HG03103 (cell line): ENCODE results near the gene SOCS3.

Source experiments
- ATAC-seq: cut with Tn5 transposase; IDR thresholded peaks from one replicate; pipeline ENCODE4 v1.9.1; 2021; ENCODE audit warnings: low read depth; ENCODE audit not compliant: unreplicated experiment

SOCS3 gene

GRCh38 chr17:78368854-78369495 is 9.1 kb upstream of the SOCS3 start:
- no peak for ATAC-seq

DNA sequence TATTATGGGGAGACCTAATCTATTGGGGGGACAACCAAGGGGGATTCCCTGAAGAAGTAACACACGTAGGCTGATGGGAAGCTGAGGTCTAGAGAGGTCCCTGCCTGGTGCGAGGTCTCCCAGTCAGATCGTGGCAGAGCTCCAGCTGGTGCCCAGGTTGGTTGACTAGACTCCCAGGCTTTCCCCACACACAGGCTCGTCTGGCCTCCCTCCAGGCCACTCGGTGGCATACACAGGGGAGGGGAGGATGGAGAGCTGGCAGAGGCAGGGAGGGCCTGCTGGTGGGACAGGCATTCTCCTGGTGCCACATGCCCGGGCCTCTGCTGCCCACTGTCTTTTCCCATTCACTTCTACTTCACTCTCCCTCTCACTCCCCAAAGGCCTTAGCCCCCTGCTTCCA is 8.5 kb upstream of the SOCS3 start:
- no peak for ATAC-seq

DNA sequence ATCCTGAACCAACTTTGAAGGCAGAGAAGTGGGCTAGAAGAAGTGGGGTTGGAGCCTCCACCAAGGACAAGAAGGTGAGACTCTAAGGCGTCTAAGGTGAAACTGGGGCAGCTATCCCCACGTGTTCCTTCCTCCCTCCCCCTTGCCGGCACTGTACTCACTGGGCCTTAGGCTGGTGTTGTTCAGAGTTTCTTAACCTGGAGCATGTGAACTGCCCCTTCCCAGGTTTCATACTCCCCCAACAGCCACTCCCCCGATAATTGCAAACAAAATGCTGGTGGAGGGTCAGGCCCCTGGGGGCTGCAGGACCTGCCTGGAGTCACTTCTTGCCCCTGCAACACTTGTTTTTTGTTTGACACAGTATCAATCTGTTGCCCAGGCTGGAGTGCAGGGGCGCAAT is 7.3 kb upstream of the SOCS3 start:
- no peak for ATAC-seq

GRCh38 chr17:78366109-78366848 is 6.4 kb upstream of the SOCS3 start:
- ATAC-seq: no peak

GRCh38 chr17:78365561-78366108 is 5.8 kb upstream of the SOCS3 start:
- no peak for ATAC-seq

GRCh38 chr17:78364436-78365281 is 4.8 kb upstream of the SOCS3 start:
- ATAC-seq: no peak

DNA sequence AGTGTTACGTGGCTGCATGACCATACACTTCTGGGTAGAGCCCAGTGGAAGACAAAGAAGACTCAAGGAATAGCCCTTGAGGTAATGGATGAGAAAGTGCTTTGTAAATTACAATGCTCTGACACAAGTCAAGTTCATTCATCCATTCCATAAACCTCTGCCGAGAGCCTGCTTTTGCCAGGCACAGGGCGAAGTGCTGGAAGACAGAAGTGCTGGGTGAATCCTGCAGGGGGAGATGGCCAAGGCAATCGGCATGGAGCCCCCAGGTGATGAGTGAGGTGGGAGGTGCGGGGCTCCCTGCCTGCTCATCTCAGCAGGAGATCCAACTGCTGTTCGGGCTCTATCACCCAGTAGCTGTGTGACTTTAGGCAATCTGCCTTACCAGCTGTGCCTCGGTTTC is 2.8 kb upstream of the SOCS3 start:
- no peak for ATAC-seq

DNA sequence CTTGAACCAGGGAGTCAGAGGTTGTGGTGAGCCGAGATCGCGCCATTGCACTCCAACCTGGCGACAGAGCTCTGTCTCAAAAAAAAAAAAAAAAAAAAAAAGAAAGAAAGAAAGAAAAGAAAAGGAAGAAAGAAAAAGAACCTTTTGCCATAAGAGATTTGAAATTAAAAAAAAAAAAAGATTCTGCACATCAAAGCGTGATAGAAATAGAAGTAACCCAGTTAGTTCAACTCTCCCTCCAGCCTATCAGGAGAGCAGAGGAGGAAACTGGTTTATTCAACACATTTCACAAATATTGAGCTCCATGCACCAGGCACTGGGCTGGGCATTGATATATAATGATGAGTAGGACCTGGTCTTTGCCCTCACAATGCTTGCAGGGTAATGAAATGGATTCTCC is 2.4 kb upstream of the SOCS3 start:
- ATAC-seq: no peak

DNA sequence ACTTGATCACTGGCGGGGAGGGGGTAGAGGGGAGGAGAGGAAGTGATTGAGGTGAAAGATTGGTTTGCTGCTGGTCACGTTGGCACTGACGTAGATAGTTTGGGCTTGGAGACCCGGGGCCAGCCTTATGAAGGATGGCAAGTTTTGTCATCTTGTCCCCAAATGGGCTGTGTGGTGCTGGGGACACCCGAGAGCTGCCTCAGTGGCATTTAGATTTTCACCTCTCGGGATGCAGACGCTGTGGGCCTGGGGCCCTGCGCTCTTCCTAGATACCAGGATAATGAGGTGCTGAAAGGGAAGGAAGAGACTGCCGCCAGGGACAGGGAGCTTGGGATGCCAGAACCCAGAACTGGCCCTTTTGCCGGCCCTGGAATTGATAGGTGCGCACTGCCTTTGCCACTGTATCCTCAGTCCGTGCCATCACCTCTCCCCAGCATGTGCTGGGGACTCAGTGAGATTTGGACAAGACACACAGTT is 1.4 kb upstream of the SOCS3 start:
- ATAC-seq: no peak

GRCh38 chr17:78360371-78361224 is 721 bp upstream of the SOCS3 start:
- no peak for ATAC-seq

GRCh38 chr17:78359321-78359996 is 418 bp downstream of the SOCS3 start:
- ATAC-seq: no peak

DNA sequence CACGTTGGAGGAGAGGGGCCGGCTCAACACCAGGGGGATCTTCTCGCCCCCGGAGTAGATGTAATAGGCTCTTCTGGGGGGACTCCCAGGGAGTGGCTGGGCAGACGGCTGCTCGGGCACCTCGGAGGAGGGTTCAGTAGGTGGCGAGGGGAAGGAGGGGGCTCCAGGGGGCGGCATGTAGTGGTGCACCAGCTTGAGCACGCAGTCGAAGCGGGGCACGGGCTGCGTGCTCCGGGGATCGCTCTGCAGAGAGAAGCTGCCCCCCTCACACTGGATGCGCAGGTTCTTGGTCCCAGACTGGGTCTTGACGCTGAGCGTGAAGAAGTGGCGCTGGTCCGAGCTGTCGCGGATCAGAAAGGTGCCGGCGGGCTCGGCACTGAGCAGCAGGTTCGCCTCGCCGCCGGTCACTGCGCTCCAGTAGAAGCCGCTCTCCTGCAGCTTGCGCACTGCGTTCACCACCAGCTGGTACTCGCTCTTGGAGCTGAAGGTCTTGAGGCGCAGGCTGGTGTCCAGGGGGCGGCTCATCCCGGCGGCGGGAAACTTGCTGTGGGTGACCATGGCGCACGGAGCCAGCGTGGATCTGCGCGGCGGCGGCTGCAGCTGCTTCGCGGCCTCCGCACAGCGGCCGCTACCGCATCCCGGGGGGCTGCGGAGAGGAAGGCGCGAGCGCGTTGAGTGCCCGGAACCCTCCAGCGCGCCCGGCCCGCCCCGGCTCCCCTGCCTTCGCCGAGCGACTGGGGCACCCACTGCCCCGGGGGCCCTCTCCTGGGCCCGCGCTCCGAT is 1.1 kb downstream of the SOCS3 start:
- no peak for ATAC-seq

DNA sequence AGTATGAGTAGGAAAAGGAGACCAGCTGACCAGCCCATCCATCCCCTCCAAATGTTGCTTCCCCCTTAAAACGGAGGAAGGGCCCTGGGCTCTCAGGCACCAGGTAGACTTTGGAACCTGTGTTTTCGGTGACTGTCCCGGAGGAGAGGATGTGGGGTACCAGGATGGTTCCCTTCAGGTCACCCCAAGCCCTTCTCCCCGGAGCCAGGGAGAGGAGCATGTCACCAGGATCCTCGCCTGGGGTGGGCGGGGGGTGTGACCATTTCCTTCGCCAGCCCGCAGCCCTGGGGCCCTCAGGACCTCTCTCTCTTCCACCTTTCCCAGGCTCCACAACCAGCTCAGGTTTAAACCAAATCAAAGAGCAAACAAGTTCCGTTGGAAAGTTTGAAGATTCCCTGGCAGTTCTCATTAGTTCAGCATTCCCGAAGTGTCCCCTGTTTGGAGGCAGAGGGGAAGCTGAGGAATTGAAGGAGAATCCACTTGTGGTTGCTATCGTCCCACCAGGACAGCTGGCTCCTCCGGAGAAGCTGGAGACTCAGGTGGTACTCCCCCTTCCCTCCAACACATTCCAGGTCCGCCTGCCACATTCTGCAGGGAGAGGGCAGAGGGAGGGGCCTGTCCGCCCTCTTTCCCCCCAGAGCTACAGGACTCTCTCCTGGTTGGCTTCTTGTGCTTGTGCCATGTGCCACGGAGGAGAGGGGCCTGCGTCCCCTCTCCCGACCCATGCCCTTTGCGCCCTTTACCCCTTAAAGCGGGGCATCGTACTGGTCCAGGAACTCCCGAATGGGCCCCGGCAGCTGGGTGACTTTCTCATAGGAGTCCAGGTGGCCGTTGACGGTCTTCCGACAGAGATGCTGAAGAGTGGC is 2.0 kb downstream of the SOCS3 start:
- ATAC-seq: no peak

DNA sequence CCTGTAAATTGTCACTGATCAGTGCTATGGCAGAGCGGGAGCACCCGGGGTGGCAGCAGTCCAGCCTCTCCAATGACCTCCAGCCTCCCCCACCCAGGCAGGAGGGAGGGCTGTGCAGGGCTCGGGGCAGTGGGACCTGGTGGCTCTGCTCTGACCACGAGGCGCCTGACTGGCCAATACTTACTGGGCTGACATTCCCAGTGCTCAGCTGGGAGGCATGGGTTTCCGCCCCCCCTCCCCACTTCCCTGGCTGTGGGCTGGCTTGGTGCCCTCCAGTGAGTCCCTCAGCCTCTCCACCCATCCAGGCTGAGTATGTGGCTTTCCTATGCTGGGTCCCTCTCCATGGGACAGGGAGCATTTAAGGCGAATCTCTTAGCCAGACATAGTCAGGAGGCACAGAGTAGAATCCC is 2.7 kb downstream of the SOCS3 start:
- no peak for ATAC-seq

GRCh38 chr17:78356101-78356713 is 3.7 kb downstream of the SOCS3 start:
- peak; percentile 62 for ATAC-seq

GRCh38 chr17:78355701-78356100 is 4.2 kb downstream of the SOCS3 start:
- no peak for ATAC-seq

DNA sequence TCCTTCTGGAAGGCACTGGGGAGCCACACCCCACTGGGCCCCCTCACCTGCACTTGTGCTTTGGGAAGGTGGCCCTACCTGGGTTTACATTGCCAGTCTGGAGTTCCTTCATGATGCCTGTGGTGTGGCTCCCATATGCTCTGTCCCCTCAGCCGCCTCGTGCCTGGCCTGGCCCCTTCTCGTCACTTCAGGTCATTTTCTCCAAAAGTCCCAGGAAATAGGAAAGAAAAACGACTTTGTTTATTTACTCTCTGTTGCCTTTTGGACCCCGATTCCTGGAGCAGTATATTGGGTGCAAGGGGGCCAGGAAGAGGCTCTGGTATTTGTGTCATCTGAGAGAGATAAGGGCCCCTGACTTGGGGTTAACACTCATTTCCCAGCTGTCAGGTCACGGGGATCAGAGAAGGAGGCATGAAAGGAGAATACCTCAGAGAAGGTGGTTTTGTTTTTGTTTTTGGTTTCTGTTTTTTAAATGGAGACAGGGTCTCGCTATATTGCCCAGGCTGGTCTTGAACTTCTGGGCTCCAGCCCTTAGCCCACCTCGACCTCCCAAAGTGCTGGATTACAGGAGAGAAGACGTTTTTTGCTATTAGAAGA is 4.7 kb downstream of the SOCS3 start:
- ATAC-seq: no peak
